B cell (primary cell): Measurements from ENCODE around the gene TMEM236. TPM values are rescaled to one million over a fixed set of nuclear protein-coding genes. Genes with fewer than 3 reads are reported as not detected.
A peak's percentile ranks its signal among the peaks of the same experiment; 100 is the strongest.

Experiments
- ATAC-seq: fragments of 200-7000 bp; cut with Tn5 transposase; one replicate; pipeline ENCODE4 v1.10.0; 2021; ENCODE audit warnings: low read depth, mild to moderate bottlenecking, moderate number of reproducible peaks, moderate library complexity
- CTCF ChIA-PET: fragments of 350-600 bp; sonication (Branson Sonifier 250); formaldehyde crosslinking; loops from one replicate; lab custom pipeline; 2021; ENCODE audit warnings: antibody characterized with exemption, inconsistent platforms; lab: Charles Lee
- POLR2A ChIA-PET: fragments of 350-600 bp; sonication (Branson Sonifier 250); formaldehyde crosslinking; loops from one replicate; lab custom pipeline; 2021; ENCODE audit warnings: antibody characterized with exemption; lab: Charles Lee
- DNase-seq: peaks from one replicate; pipeline ENCODE4 v3.0.0; 2013
- H2AFZ ChIP-seq: 2 replicates; pipeline ENCODE4 v1.6.1; 2012; ENCODE audit warnings: mild to moderate bottlenecking, low read depth, low read length; ENCODE audit not compliant: insufficient read depth, poor library complexity, severe bottlenecking
- H3K27ac ChIP-seq, 2 donors: 1 replicate in 1 of 2; 2 replicates in 1 of 2; pipeline ENCODE4 v1.5.1; 2012 to 2013; ENCODE audit warnings: low read length in 2 of 2, mild to moderate bottlenecking in 2 of 2, moderate library complexity in 1 of 2
- H3K27me3 ChIP-seq, 4 experiments: fragments of 200-600 bp in 1 of 4; sonication (generic) in 1 of 4; replicated peaks in 1 of 4; 1 replicate in 2 of 4; 2 replicates in 2 of 4; pipeline versions ENCODE4 v1.6.1 to v1.7.0; 2013 to 2016; ENCODE audit warnings: low read length in 3 of 4, mild to moderate bottlenecking in 2 of 4, mixed read lengths in 1 of 4, moderate library complexity in 1 of 4; ENCODE audit not compliant: insufficient read depth in 4 of 4, control insufficient read depth in 3 of 4; ENCODE audit errors: control extremely low read depth in 1 of 4
- H3K36me3 ChIP-seq, 2 experiments: replicated peaks in 1 of 2; 1 replicate in 1 of 2; 2 replicates in 1 of 2; pipeline versions ENCODE4 v1.6.1 to v1.7.1; 2013; ENCODE audit warnings: low read length in 1 of 2; ENCODE audit not compliant: insufficient read depth in 2 of 2, control insufficient read depth in 1 of 2; ENCODE audit errors: control extremely low read depth in 1 of 2, extremely low read depth in 1 of 2
- H3K4me1 ChIP-seq, 2 donors: fragments of 200-600 bp in 1 of 2; sonication (generic) in 1 of 2; 1 replicate in 1 of 2; 2 replicates in 1 of 2; pipeline versions ENCODE4 v1.5.1 to v1.6.1; 2013 to 2017; ENCODE audit warnings: low read length in 2 of 2; ENCODE audit not compliant: control insufficient read depth in 2 of 2, insufficient read depth in 2 of 2
- H3K4me2 ChIP-seq: replicated peaks from 2 replicates; pipeline ENCODE3; 2012; ENCODE audit warnings: mild to moderate bottlenecking, low read depth, low read length; ENCODE audit not compliant: poor library complexity, severe bottlenecking
- H3K4me3 ChIP-seq, 5 experiments: fragments of 200-600 bp in 1 of 5; sonication (generic) in 1 of 5; 1 replicate in 3 of 5; 2 replicates in 2 of 5; pipeline versions ENCODE4 v1.5.1 to v1.7.0; 2011 to 2016; ENCODE audit warnings: low read length in 4 of 5, mild to moderate bottlenecking in 4 of 5, low read depth in 2 of 5, control low read depth in 1 of 5, moderate library complexity in 1 of 5; ENCODE audit not compliant: insufficient read depth in 1 of 5; ENCODE audit errors: control extremely low read depth in 1 of 5, extremely low read depth in 1 of 5
- H3K79me2 ChIP-seq: fragments of 200-600 bp; sonication (generic); one replicate; pipeline ENCODE4 v1.6.0; 2016; ENCODE audit warnings: low read length; ENCODE audit not compliant: control insufficient read depth, insufficient read depth
- H3K9ac ChIP-seq: fragments of 200-600 bp; sonication (generic); 2 replicates; pipeline ENCODE4 v1.6.1; 2017; ENCODE audit warnings: mild to moderate bottlenecking, low read length, moderate library complexity
- H3K9me3 ChIP-seq, 3 donors: one replicate each; pipeline versions ENCODE4 v1.6.1 to v1.7.1; 2013; ENCODE audit warnings: low read length in 2 of 3; ENCODE audit not compliant: control insufficient read depth in 2 of 3, insufficient read depth in 1 of 3; ENCODE audit errors: control extremely low read depth in 1 of 3
- H4K20me1 ChIP-seq: 2 replicates; pipeline ENCODE4 v1.6.0; 2012; ENCODE audit warnings: mild to moderate bottlenecking, low read length; ENCODE audit not compliant: insufficient read depth, control insufficient read depth, poor library complexity, severe bottlenecking
- H3K27ac Mint-ChIP-seq: one replicate; pipeline ENCODE4 v1.8.0; 2021; ENCODE audit warnings: mixed read lengths
- H3K27me3 Mint-ChIP-seq: one replicate; pipeline ENCODE4 v1.8.0; 2021; ENCODE audit warnings: mixed read lengths
- H3K4me1 Mint-ChIP-seq: one replicate; pipeline ENCODE4 v1.8.0; 2021; ENCODE audit warnings: mixed read lengths
- H3K4me3 Mint-ChIP-seq: one replicate; pipeline ENCODE4 v1.8.0; 2021; ENCODE audit warnings: mixed read lengths
- H3K9me3 Mint-ChIP-seq: one replicate; pipeline ENCODE4 v1.8.0; 2022; ENCODE audit warnings: mixed read lengths; ENCODE audit not compliant: insufficient read depth
- CTCF ChIP-seq: fragments of 200-600 bp; IDR thresholded peaks from one replicate; pipeline ENCODE4 v1.8.0; 2022; ENCODE audit warnings: antibody characterized with exemption, mild to moderate bottlenecking
- EZH2 ChIP-seq: IDR thresholded peaks from 2 replicates; pipeline ENCODE4 v1.6.1; 2012; ENCODE audit warnings: borderline replicate concordance, low read depth, mild to moderate bottlenecking, moderate library complexity, low read length; ENCODE audit not compliant: insufficient read depth, poor library complexity, severe bottlenecking
- WGBS: methylation state at CpG from one replicate; pipeline ENCODE4 v1.1.5; 2013; ENCODE audit warnings: missing lambda C conversion rate; ENCODE audit not compliant: insufficient coverage; 5-methylcytosine and 5-hydroxymethylcytosine counted together
- intact Hi-C: fragments of 100-400 bp; cut with micrococcal nuclease; formaldehyde crosslinking; loops from one replicate; pipeline ENCODE4 v1.10.0; 2022
- polyA plus RNA-seq: library from polyadenylated mRNA; depleted of rRNA; stranded (reverse); fragments of >200 nt; gene quantifications from 2 replicates; pipeline ENCODE4 v1.2.3, GENCODE V29; 2012
- total RNA-seq, 2 donors: library from RNA; stranded (reverse); fragments of 120-200 nt in 1 of 2; gene quantifications; 1 replicate in 1 of 2; 2 replicates in 1 of 2; pipeline versions ENCODE4 v1.2.3 to v1.2.4, GENCODE V29; 2013 to 2022

TMEM236 gene
- total and polyA plus RNA-seq, 2 donors (not counting 1 experiment from before 2014, with no cell fraction given): 0.09 to 0.27 TPM

- Mint-ChIP-seq H3K27ac (no peak overlapping the region), H3K27me3 (peaks cover 3% of the 10 kb centered on the region), H3K4me3 (peak overlapping the region; percentile 68), H3K9me3 (no peaks in the 10 kb centered on the region), H3K4me1 (peaks cover 5% of the 10 kb centered on the region)
- no peak for TF ChIP-seq EZH2
- POLR2A ChIA-PET: no interaction called here
- H3K27ac ChIP-seq: no peak overlapping the region
- H3K9me3 ChIP-seq: no peaks in the 10 kb centered on the region
- ATAC-seq (peak; percentile 17), DNase-seq (peak; percentile 17)
- H3K4me1 ChIP-seq: peaks cover 3 to 8% of the 10 kb centered on the region in 2 donors
- peak overlapping the region; percentile 41 for H2AFZ ChIP-seq
- H3K27me3 ChIP-seq: no peaks in the 10 kb centered on the region
- CTCF ChIA-PET: no interaction called here
- H3K9ac ChIP-seq: no peak overlapping the region
- intact Hi-C loops: no loop called here
- H3K36me3 ChIP-seq: no peaks in the 10 kb centered on the region
- H3K4me2 ChIP-seq: peak overlapping the region; percentile 19
- WGBS: 100% methylated on average over 3 of the region's 7 CpGs
- H4K20me1 ChIP-seq: no peaks in the 10 kb centered on the region
- H3K79me2 ChIP-seq: no peaks in the 10 kb centered on the region
- H3K4me3 ChIP-seq: peak overlapping the region in 1 of 5 experiments; percentile 3
Observed at GRCh38 chr10:17756557-17757217, 4.7 kb downstream of the TMEM236 start.

- H3K4me1 Mint-ChIP-seq: peaks cover 5% of the 10 kb centered on the region
- no peak overlapping the region for H3K4me3 Mint-ChIP-seq
- Histone ChIP-seq H3K4me1 (peaks cover 3 to 8% of the 10 kb centered on the region in 2 donors), H3K9ac (no peak overlapping the region), H4K20me1 (no peaks in the 10 kb centered on the region), H3K4me3 (no peak overlapping the region), H3K27me3 (no peaks in the 10 kb centered on the region), H3K79me2 (no peaks in the 10 kb centered on the region), H3K27ac (no peak overlapping the region), H2AFZ (no peak overlapping the region), H3K9me3 (no peaks in the 10 kb centered on the region), H3K36me3 (no peaks in the 10 kb centered on the region), H3K4me2 (no peak overlapping the region)
- no CpG with 5 or more reads among the region's 2 CpGs for WGBS
- ChIA-PET POLR2A (no interaction called here), CTCF (no interaction called here)
- no peak for ATAC-seq
- no peak overlapping the region for H3K27ac Mint-ChIP-seq
- TF ChIP-seq CTCF (no peak), EZH2 (no peak)
- intact Hi-C loops: no loop called here
- DNase-seq: no peak
- peaks cover 3% of the 10 kb centered on the region for H3K27me3 Mint-ChIP-seq
- no peaks in the 10 kb centered on the region for H3K9me3 Mint-ChIP-seq
Observed at GRCh38 chr10:17758200-17758599, 6.2 kb downstream of the TMEM236 start.
